Measurements from ENCODE around the gene KLF5. TPM values are rescaled to one million over a fixed set of nuclear protein-coding genes. Genes with fewer than 3 reads are reported as not detected.

Gene KLF5
- total RNA-seq, result 1 to 10 TPM; 1.6 to 2.3 TPM

DNA sequence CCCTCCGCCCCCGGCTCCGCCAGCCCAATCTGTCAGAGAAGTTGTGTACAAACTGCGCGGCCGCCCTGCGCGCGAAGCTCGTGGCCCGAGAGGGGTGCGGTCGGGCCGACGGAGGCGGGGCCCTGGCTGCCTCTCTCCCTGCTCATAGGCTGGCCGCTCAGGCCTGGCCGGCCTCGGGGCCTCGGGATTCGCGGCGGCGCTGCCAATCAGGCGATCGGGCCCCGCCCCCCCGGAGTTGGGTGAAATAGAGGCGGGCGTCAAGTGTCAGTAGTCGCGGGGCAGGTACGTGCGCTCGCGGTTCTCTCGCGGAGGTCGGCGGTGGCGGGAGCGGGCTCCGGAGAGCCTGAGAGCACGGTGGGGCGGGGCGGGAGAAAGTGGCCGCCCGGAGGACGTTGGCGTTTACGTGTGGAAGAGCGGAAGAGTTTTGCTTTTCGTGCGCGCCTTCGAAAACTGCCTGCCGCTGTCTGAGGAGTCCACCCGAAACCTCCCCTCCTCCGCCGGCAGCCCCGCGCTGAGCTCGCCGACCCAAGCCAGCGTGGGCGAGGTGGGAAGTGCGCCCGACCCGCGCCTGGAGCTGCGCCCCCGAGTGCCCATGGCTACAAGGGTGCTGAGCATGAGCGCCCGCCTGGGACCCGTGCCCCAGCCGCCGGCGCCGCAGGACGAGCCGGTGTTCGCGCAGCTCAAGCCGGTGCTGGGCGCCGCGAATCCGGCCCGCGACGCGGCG lies at the start of gene KLF5:
TSS of gene KLF5 (plus strand) at position 270 of the 724 bp plus-strand sequence. CDS start at position 593, 323 bp downstream.
- CTCF ChIA-PET, result interaction anchor here (0.6 to 1.6 kb wide), 5 partner anchors 10 to 652 kb away, joined by 3 to 5 read pairs (median 3); no protein-coding TSS in a partner anchor
- DNase-seq (peak; percentile 97), ATAC-seq (peak; percentile 99)
- H3K4me3 Mint-ChIP-seq, result peak within 1 kb of the TSS; percentile 77
- H3K4me1 Mint-ChIP-seq, result peaks cover 21% of the 10 kb centered on the region
- H3K27ac Mint-ChIP-seq, result peak within 1 kb of the TSS; percentile 79
- peaks cover 3% of the 10 kb centered on the region for H3K36me3 Mint-ChIP-seq
- no peaks in the 10 kb centered on the region for H3K9me3 Mint-ChIP-seq (ENCODE audit: low read depth)
- peaks cover 52% of the 10 kb centered on the region for H3K27me3 Mint-ChIP-seq

GRCh38 chr13:73011751-73012150 lies 47.1 kb upstream of the KLF5 start:
- CTCF ChIA-PET, result no interaction called here

GRCh38 chr13:73015805-73016204 lies 43.0 kb upstream of the KLF5 start:
- Mint-ChIP-seq H3K4me3 (no peak overlapping the region), H3K4me1 (no peaks in the 10 kb centered on the region), H3K36me3 (peaks cover 26% of the 10 kb centered on the region), H3K27ac (no peak overlapping the region), H3K9me3 (ENCODE audit: low read depth) (no peaks in the 10 kb centered on the region), H3K27me3 (no peaks in the 10 kb centered on the region)
- ATAC-seq, result no peak
- CTCF ChIA-PET, result no interaction called here
- DNase-seq, result no peak

More at GRCh38 chr13:73011751-73012150, 47.1 kb upstream of the KLF5 start:
- no peak for DNase-seq
- Mint-ChIP-seq H3K27me3 (no peaks in the 10 kb centered on the region), H3K27ac (no peak overlapping the region), H3K4me1 (no peaks in the 10 kb centered on the region), H3K4me3 (no peak overlapping the region), H3K36me3 (peaks cover 24% of the 10 kb centered on the region), H3K9me3 (ENCODE audit: low read depth) (no peaks in the 10 kb centered on the region)
- ATAC-seq, result no peak

GRCh38 chr13:73018336-73018735 lies 40.5 kb upstream of the KLF5 start:
- CTCF ChIA-PET, result no interaction called here
- no peak overlapping the region for H3K27ac Mint-ChIP-seq

GRCh38 chr13:73025217-73026012 lies 33.4 kb upstream of the KLF5 start:
- no peak overlapping the region for H3K4me3 Mint-ChIP-seq
- CTCF ChIA-PET, result no interaction called here
- H3K27ac Mint-ChIP-seq, result no peak overlapping the region
- H3K9me3 Mint-ChIP-seq (ENCODE audit: low read depth), result no peaks in the 10 kb centered on the region
- no peak for ATAC-seq
- peaks cover 4% of the 10 kb centered on the region for H3K36me3 Mint-ChIP-seq
- no peak for DNase-seq
- peaks cover 4% of the 10 kb centered on the region for H3K4me1 Mint-ChIP-seq
- H3K27me3 Mint-ChIP-seq, result no peaks in the 10 kb centered on the region

More at GRCh38 chr13:73018336-73018735, 40.5 kb upstream of the KLF5 start:
- no peak overlapping the region for H3K4me3 Mint-ChIP-seq
- no peaks in the 10 kb centered on the region for H3K4me1 Mint-ChIP-seq
- ATAC-seq (no peak), DNase-seq (no peak)
- peaks cover 13% of the 10 kb centered on the region for H3K36me3 Mint-ChIP-seq
- no peaks in the 10 kb centered on the region for H3K9me3 Mint-ChIP-seq (ENCODE audit: low read depth)
- H3K27me3 Mint-ChIP-seq, result no peaks in the 10 kb centered on the region

- Mint-ChIP-seq H3K4me3 (no peak overlapping the region), H3K27ac (no peak overlapping the region), H3K4me1 (no peaks in the 10 kb centered on the region), H3K27me3 (no peaks in the 10 kb centered on the region), H3K9me3 (ENCODE audit: low read depth) (no peaks in the 10 kb centered on the region), H3K36me3 (no peaks in the 10 kb centered on the region)
- CTCF ChIA-PET, result no interaction called here
- DNase-seq, result no peak
- ATAC-seq, result no peak
These were observed 23.9 kb upstream of the KLF5 start for GRCh38 chr13:73034901-73035300.

DNA sequence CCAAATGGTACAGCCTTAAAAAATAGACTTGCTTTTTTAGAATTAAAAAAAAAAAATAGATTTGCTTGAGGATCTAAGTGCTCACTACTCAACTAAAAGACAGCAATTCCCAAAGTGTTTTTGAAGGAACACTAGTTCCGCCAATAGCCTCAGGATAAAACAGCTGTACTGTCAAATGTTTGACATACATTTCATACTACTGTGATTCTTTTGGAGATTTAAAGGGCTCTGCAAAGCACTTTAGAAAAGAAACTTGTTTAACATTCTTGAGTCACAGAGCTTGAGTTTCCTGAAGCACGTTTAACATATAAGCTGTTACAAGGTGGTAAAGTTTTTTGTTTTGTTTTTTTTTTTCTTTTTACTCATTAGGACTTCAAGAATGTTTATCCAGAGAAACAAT lies 23.1 kb upstream of the KLF5 start:
- H3K4me3 Mint-ChIP-seq, result no peak overlapping the region
- no peaks in the 10 kb centered on the region for H3K4me1 Mint-ChIP-seq
- ATAC-seq, result no peak
- no peaks in the 10 kb centered on the region for H3K27me3 Mint-ChIP-seq
- CTCF ChIA-PET, result no interaction called here
- no peak overlapping the region for H3K27ac Mint-ChIP-seq
- no peaks in the 10 kb centered on the region for H3K9me3 Mint-ChIP-seq (ENCODE audit: low read depth)
- DNase-seq, result no peak
- no peaks in the 10 kb centered on the region for H3K36me3 Mint-ChIP-seq

DNA sequence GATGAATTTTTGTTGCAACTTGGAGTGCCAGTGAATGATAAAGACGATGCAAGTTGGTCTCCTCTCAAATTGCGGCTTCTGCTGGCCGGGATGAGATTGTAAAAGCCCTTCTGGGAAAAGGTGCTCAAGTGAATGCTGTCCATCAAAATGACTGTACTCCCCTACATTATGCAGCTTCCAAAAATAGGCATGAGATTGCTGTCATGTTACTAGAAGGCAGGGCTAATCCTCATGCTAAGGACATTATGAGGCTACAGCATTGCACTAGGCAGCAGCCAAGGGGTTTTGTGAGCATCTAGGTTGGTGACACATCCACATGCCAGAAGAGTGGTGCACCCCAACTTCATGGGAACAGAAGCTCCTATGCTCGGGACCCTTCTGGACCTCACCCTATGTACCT lies 22.2 kb upstream of the KLF5 start:
- Mint-ChIP-seq H3K36me3 (no peaks in the 10 kb centered on the region), H3K4me3 (no peak overlapping the region), H3K9me3 (ENCODE audit: low read depth) (no peaks in the 10 kb centered on the region), H3K4me1 (no peaks in the 10 kb centered on the region), H3K27me3 (no peaks in the 10 kb centered on the region), H3K27ac (no peak overlapping the region)
- ATAC-seq (no peak), DNase-seq (no peak)
- CTCF ChIA-PET, result no interaction called here

DNA sequence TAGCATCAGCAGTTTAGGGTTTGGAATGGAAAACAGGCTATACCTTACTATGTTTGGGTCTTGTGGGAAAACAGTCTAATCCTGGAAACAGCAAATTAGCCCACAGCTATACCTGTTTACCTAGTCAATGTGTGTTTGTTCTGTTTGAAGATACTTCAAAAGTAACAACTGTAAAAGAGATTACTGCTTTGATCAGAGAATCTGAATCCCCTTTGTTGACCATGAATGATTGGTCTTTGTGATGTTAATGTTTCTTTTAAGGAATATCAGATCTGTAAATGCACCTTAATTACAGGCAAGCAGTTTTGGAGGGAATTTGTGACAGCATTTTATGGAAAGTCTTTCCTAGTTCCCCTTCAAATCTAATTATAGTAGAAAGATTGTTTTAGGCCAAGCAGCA lies 20.7 kb upstream of the KLF5 start:
- DNase-seq (no peak), ATAC-seq (no peak)
- Mint-ChIP-seq H3K4me1 (no peaks in the 10 kb centered on the region), H3K27ac (no peak overlapping the region), H3K27me3 (no peaks in the 10 kb centered on the region), H3K4me3 (no peak overlapping the region), H3K36me3 (no peaks in the 10 kb centered on the region), H3K9me3 (ENCODE audit: low read depth) (no peaks in the 10 kb centered on the region)
- CTCF ChIA-PET, result no interaction called here

DNA sequence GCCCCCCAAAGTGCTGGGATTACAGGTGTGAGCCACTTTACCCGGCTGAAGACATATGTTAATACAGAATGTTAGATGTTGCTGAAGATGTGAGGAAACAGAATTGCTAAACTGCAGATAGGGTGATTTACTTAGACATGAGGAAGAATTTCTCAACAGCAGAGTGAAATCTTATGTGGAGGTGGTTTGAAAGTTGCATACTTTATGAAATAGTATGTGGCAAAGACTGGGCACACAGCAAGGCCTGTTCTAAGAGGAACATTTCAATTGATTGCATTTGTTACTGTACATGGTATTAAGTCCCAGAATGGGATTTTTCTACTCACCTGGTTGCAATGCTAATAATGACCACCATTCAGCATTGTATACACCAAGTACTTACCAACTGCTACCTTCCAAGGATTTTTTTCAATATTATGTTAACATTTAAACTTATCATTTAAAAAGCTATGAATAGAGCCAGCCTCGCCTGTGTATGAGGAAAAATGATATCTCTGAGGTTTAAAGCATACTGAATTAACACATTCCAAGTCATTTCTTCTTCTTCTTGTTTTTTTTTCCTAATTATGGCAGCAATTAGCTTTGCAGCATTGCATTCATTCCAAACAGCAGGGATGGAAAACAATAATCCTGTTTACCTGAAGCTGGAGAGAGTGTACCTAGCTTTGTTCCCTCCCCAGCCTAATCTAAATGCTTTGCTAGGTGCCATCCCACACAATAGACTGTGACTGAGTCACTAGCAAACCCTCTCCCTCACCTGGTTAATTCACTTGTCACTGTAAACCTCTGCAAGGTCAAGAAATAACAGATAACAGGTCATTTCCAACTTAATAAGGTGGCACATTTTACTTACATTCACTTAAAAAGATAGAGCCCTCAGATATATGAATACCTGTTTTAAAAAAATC lies 19.4 kb upstream of the KLF5 start:
- ATAC-seq (no peak), DNase-seq (no peak)
- no peaks in the 10 kb centered on the region for H3K9me3 Mint-ChIP-seq (ENCODE audit: low read depth)
- no peaks in the 10 kb centered on the region for H3K4me1 Mint-ChIP-seq
- CTCF ChIA-PET, result no interaction called here
- no peaks in the 10 kb centered on the region for H3K36me3 Mint-ChIP-seq
- H3K27me3 Mint-ChIP-seq, result no peaks in the 10 kb centered on the region
- H3K27ac Mint-ChIP-seq, result no peak overlapping the region
- no peak overlapping the region for H3K4me3 Mint-ChIP-seq

DNA sequence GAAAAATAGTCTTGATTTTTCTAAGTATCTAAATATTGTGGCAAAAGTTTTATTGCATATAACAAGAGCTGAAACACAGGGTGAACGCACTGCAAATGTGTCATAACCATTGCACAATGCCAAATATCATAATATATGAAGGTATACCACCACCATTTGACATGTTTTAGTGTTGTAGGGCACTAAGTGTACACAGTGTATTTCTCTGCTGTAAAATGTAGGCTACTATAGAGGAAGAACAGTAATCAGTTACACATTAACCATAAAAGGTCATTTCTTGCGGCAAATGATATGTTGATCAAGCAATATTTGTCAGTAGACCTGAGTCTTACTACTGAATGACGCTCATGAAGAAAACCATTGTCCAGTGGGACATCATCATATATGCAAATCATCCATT lies 18.3 kb upstream of the KLF5 start:
- Mint-ChIP-seq H3K36me3 (no peaks in the 10 kb centered on the region), H3K27me3 (no peaks in the 10 kb centered on the region), H3K9me3 (ENCODE audit: low read depth) (no peaks in the 10 kb centered on the region), H3K4me1 (no peaks in the 10 kb centered on the region), H3K4me3 (no peak overlapping the region), H3K27ac (no peak overlapping the region)
- DNase-seq, result no peak
- ATAC-seq, result no peak
- CTCF ChIA-PET, result no interaction called here

DNA sequence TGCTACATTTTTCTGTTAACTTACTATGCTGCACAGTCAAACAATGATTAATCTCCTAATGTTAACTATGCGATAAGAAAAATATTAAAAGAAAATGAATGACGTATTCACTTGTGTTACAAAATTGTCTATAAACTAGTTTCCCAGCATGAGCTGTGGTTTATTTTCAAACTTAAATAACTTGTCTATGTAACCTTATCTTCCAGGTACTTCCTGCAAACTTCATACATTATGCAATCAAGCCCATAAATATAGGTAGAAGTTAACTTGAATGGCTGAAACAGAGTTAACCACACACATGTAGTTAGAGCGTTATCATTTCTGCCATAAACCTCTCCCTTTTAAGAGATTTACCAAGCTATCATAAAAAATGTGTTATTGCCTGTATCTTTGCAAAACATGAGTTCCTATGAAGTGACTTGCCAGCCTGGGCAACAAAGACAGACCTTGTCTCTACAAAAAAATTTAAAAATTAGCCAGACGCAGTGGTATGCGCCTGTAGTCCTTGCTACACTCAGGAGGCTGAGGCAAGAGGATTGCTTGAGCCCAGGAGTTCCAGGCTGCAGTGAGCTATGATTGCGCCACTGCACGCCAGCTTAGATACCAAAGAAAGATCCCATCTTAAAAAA lies 17.7 kb upstream of the KLF5 start:
- Mint-ChIP-seq H3K36me3 (no peaks in the 10 kb centered on the region), H3K4me3 (no peak overlapping the region)

GRCh38 chr13:73045031-73045430 lies 13.8 kb upstream of the KLF5 start:
- DNase-seq, result no peak
- no peak for ATAC-seq
- Mint-ChIP-seq H3K27ac (no peak overlapping the region), H3K9me3 (ENCODE audit: low read depth) (no peaks in the 10 kb centered on the region), H3K36me3 (no peaks in the 10 kb centered on the region), H3K4me3 (no peak overlapping the region), H3K4me1 (no peaks in the 10 kb centered on the region), H3K27me3 (no peaks in the 10 kb centered on the region)
- CTCF ChIA-PET, result no interaction called here

More for the DNA sequence above, 17.7 kb upstream of the KLF5 start:
- Mint-ChIP-seq H3K27ac (no peak overlapping the region), H3K4me1 (no peaks in the 10 kb centered on the region), H3K27me3 (no peaks in the 10 kb centered on the region), H3K9me3 (ENCODE audit: low read depth) (no peaks in the 10 kb centered on the region)
- DNase-seq (no peak), ATAC-seq (no peak)
- CTCF ChIA-PET, result interaction anchor here (0.6 kb wide), 1 partner anchor 242 kb away, joined by 3 read pairs; no protein-coding TSS in a partner anchor
